Breast epithelium (tissue), 4 donors: Measurements from ENCODE around the gene MEIS2. TPM values are rescaled to one million over a fixed set of nuclear protein-coding genes. Genes with fewer than 3 reads are reported as not detected.

ENCODE experiments used
- DNase-seq, 2 donors: peaks; one replicate each; pipeline ENCODE4 v3.0.0-alpha.2; 2019; ENCODE audit warnings: low spot score in 2 of 2
- H3K27ac ChIP-seq, 2 donors: fragments of 200-600 bp; sonication (generic) in 1 of 2; one replicate each; pipeline ENCODE4 v1.5.1; 2016 to 2019; ENCODE audit warnings: mild to moderate bottlenecking in 1 of 2
- H3K27me3 ChIP-seq, 2 donors: fragments of 200-600 bp; sonication (generic) in 1 of 2; one replicate each; pipeline versions ENCODE4 v1.5.1 to v1.6.0; 2017 to 2019; ENCODE audit warnings: control low read depth in 1 of 2, mild to moderate bottlenecking in 1 of 2
- H3K36me3 ChIP-seq: fragments of 200-600 bp; one replicate; pipeline ENCODE4 v1.5.1; 2019
- H3K4me1 ChIP-seq, 2 donors: fragments of 200-600 bp; sonication (generic); one replicate each; pipeline ENCODE4 v1.5.1; 2016 to 2019; ENCODE audit warnings: control low read depth in 1 of 2
- H3K4me3 ChIP-seq, 3 donors: fragments of 200-600 bp; sonication (generic); 1 replicate in 2 of 3; 2 replicates in 1 of 3; pipeline ENCODE4 v1.5.1; 2016 to 2019; ENCODE audit warnings: mild to moderate bottlenecking in 3 of 3, moderate library complexity in 2 of 3
- H3K9me3 ChIP-seq, 2 donors: fragments of 200-600 bp; sonication (generic) in 1 of 2; one replicate each; pipeline ENCODE4 v1.5.1; 2016 to 2019; ENCODE audit warnings: control low read depth in 1 of 2
- POLR2A ChIP-seq: fragments of 450-650 bp; IDR thresholded peaks from one replicate; pipeline ENCODE4 v1.6.1; 2016; ENCODE audit warnings: antibody characterized with exemption, mild to moderate bottlenecking, moderate library complexity
- POLR2AphosphoS5 ChIP-seq, 3 donors: sonication (generic); formaldehyde crosslinking; IDR thresholded peaks; one replicate each; pipeline ENCODE4 v1.6.1; 2017; ENCODE audit warnings: antibody characterized with exemption in 3 of 3
- intact Hi-C: fragments of 100-400 bp; cut with DNase I; formaldehyde crosslinking; loops from one replicate; pipeline ENCODE4 v1.15.1; 2023; ENCODE audit warnings: low total_unique reads
- total RNA-seq, 3 donors: library from RNA; depleted of rRNA; stranded (reverse); fragments of >200 nt; gene quantifications; one replicate each; pipeline ENCODE4 v1.1.0, GENCODE V29; 2016
- TF ChIP-seq, protein P1 (sequence below), 3 donors: fragments of 450-650 bp; IDR thresholded peaks; one replicate each; pipeline ENCODE4 v1.5.1; 2016 to 2017; ENCODE audit warnings: antibody characterized with exemption in 3 of 3, mild to moderate bottlenecking in 3 of 3, moderate library complexity in 3 of 3

The MEIS2 gene
- total RNA-seq, 3 donors from 2014 or later, result 18.2 to 55.8 (median 28.5) TPM

DNA sequence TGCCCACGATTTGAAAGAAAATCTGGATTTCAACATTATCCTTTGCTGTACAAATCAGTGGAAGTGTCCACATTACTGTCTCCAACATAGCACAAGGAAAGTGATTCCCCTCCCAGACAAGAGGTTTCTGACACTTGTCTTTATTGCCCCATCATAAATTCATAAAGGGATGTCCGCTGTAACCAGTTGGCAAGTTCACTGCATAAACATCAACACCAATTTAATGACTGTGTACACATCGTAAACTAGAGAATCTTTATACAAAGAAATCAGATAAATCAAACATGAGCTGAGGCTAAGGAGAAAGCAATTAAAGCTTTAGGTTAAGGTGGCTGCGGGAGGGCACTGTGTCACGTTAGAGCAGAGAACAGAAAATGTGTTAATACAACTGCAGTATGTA is 129.8 kb downstream of the MEIS2 start:
- intact Hi-C loops, result no loop called here
- Histone ChIP-seq H3K36me3 (no peaks in the 10 kb centered on the region), H3K27ac (no peak overlapping the region)

DNA sequence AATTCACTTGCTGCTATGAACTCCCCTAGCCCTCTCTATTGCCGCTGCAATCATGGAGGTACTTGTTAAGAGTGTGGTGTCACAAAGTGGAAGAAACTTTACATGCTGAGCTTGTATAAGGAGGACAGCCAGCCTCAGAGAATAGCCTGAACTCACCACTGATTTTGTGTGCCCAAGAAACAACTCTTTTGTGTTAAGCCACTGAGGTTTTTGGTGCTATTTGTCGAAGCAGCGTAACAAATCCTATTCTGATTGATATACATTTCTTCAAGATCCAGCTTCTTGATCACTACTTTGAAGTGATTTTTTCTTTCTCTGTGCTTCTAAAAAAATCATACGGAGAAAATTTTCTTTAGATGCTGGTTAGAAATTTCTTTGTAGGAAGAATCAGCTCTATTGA is 132.4 kb downstream of the MEIS2 start:
- intact Hi-C loops, result no loop called here
- Histone ChIP-seq H3K27ac (no peak overlapping the region), H3K9me3 (no peaks in the 10 kb centered on the region), H3K36me3 (no peaks in the 10 kb centered on the region), H3K4me1 (no peaks in the 10 kb centered on the region), H3K4me3 (no peak overlapping the region), H3K27me3 (no peaks in the 10 kb centered on the region)
- TF ChIP-seq POLR2A, result no peak
- TF ChIP-seq, protein P1, sequence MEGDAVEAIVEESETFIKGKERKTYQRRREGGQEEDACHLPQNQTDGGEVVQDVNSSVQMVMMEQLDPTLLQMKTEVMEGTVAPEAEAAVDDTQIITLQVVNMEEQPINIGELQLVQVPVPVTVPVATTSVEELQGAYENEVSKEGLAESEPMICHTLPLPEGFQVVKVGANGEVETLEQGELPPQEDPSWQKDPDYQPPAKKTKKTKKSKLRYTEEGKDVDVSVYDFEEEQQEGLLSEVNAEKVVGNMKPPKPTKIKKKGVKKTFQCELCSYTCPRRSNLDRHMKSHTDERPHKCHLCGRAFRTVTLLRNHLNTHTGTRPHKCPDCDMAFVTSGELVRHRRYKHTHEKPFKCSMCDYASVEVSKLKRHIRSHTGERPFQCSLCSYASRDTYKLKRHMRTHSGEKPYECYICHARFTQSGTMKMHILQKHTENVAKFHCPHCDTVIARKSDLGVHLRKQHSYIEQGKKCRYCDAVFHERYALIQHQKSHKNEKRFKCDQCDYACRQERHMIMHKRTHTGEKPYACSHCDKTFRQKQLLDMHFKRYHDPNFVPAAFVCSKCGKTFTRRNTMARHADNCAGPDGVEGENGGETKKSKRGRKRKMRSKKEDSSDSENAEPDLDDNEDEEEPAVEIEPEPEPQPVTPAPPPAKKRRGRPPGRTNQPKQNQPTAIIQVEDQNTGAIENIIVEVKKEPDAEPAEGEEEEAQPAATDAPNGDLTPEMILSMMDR (IDR thresholded peaks at IDR 0.05), result no peak
- no peak for TF ChIP-seq POLR2AphosphoS5 (IDR thresholded peaks at IDR 0.05)
- DNase-seq, result no peak

More for the DNA sequence above, 129.8 kb downstream of the MEIS2 start:
- Histone ChIP-seq H3K27me3 (no peaks in the 10 kb centered on the region), H3K4me1 (no peaks in the 10 kb centered on the region), H3K9me3 (no peaks in the 10 kb centered on the region), H3K4me3 (no peak overlapping the region)
- no peak for TF ChIP-seq POLR2AphosphoS5 (IDR thresholded peaks at IDR 0.05)
- TF ChIP-seq, protein P1 (IDR thresholded peaks at IDR 0.05), result no peak
- TF ChIP-seq POLR2A, result no peak
- no peak for DNase-seq

DNA sequence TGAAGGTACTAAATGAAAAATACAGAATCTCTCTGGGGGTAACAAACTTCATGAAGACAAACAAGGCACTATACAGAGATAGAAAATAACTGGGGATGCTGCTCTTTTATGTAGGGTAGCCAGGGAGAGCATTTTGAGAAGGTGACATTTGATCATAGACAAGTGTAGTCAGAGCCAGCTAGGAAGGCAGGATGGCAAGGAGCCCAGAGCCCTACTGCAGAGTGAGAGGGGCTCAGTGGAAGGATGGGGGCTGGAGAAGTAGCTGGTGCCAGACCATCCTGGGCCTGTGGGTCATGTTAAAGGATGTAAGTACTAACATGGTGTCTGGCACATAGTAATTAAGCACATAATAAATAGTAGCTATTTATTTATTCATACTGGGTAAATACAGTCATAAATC is 133.6 kb downstream of the MEIS2 start:
- no peak overlapping the region for H3K27ac ChIP-seq
- no peak for DNase-seq
- intact Hi-C loops, result no loop called here
- no peaks in the 10 kb centered on the region for H3K27me3 ChIP-seq
- no peaks in the 10 kb centered on the region for H3K4me1 ChIP-seq
- H3K9me3 ChIP-seq, result no peaks in the 10 kb centered on the region
- H3K4me3 ChIP-seq, result no peak overlapping the region
- H3K36me3 ChIP-seq, result no peaks in the 10 kb centered on the region
- TF ChIP-seq POLR2A (no peak), POLR2AphosphoS5 (IDR thresholded peaks at IDR 0.05) (no peak)
- TF ChIP-seq, protein P1 (IDR thresholded peaks at IDR 0.05), result no peak

DNA sequence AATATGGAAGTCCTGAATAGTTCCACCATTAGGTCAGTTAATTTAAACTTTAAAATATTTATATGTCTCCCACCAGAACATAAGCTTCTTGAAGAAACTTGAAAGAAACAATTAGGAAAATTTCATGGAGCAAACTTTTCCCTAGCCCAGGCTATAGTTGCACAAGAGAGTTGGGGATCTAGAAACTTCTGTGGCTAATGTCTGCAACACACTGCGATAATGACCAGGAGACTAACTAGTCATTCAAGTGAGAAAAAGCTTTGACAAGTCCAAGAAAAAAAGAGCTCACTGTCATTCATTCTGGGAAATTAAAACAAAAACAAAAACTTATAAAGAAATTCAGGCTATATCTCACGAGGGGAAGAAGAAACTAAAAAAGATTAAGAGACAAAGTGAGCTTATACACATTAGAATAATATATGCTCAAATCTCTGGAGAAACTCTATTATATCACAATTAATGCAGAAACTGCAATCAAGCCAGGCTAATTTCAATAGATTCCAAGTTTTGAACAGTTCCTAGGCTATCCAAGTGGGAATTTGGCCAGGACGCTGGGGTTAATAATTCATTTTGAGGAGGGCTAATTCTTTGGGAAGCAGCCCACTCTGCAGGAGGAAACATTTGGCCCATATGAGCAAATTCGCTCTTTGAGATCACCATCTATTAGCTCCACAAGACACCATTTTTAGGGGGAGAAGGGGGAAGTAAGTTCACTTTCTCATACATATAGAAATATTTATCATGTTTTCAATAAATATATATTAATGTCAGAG is 134.6 kb downstream of the MEIS2 start:
- Histone ChIP-seq H3K4me1 (no peaks in the 10 kb centered on the region), H3K4me3 (no peak overlapping the region), H3K36me3 (no peaks in the 10 kb centered on the region), H3K9me3 (no peaks in the 10 kb centered on the region), H3K27ac (no peak overlapping the region), H3K27me3 (no peaks in the 10 kb centered on the region)
- DNase-seq, result no peak
- TF ChIP-seq POLR2A, result no peak
- intact Hi-C loops, result no loop called here

- Histone ChIP-seq H3K27ac (no peak overlapping the region), H3K4me3 (no peak overlapping the region), H3K27me3 (no peaks in the 10 kb centered on the region), H3K36me3 (no peaks in the 10 kb centered on the region), H3K4me1 (no peaks in the 10 kb centered on the region), H3K9me3 (no peaks in the 10 kb centered on the region)
- intact Hi-C loops, result no loop called here
- DNase-seq, result no peak
- no peak for TF ChIP-seq POLR2AphosphoS5 (IDR thresholded peaks at IDR 0.05)
- TF ChIP-seq POLR2A, result no peak
- TF ChIP-seq, protein P1 (IDR thresholded peaks at IDR 0.05), result no peak
Measured at GRCh38 chr15:36964626-36965025, 135.7 kb downstream of the MEIS2 start.
